HEK293 (cell line): Measurements from ENCODE around the gene CNTN2.

Experiments used
- CTCF ChIA-PET: fragments of 350-600 bp; formaldehyde crosslinking; extraction: SDS; loops from one replicate; lab custom pipeline; 2021; ENCODE audit warnings: antibody characterized with exemption; lab: Yijun Ruan, JAX
- POLR2A ChIA-PET: fragments of 300-600 bp; formaldehyde crosslinking; extraction: SDS; loops from one replicate; lab custom pipeline; 2020; ENCODE audit warnings: antibody characterized with exemption, inconsistent platforms; lab: Yijun Ruan, JAX
- H3K27ac ChIP-seq: fragments of 200-500 bp; sonication (Bioruptor generic); 2 replicates; pipeline ENCODE4 v1.5.1; 2014; ENCODE audit warnings: low read depth, low read length, control low read depth, inconsistent platforms; ENCODE audit errors: extremely low read depth
- H3K36me3 ChIP-seq, 2 experiments: fragments of 200-500 bp in 1 of 2; sonication (Bioruptor generic) in 1 of 2; 1 replicate in 1 of 2; 2 replicates in 1 of 2; pipeline ENCODE4 v1.5.1; 2014 to 2017; ENCODE audit warnings: inconsistent platforms in 2 of 2, low read length in 2 of 2; ENCODE audit not compliant: control insufficient read depth in 2 of 2, insufficient read depth in 1 of 2
- H3K4me1 ChIP-seq: fragments of 200-500 bp; sonication (Bioruptor generic); 2 replicates; pipeline ENCODE4 v1.5.1; 2014; ENCODE audit warnings: mild to moderate bottlenecking, low read length, inconsistent platforms; ENCODE audit not compliant: control insufficient read depth, insufficient read depth
- H3K4me3 ChIP-seq: 2 replicates; pipeline ENCODE4 v1.5.1; 2011; ENCODE audit warnings: low read depth, mild to moderate bottlenecking, control low read depth, low read length, moderate library complexity
- H3K9me3 ChIP-seq: fragments of 200-500 bp; sonication (Bioruptor generic); 2 replicates; pipeline ENCODE4 v1.5.1; 2014; ENCODE audit warnings: low read depth, low read length, inconsistent platforms; ENCODE audit not compliant: control insufficient read depth, insufficient read depth
- ATF2 ChIP-seq: fragments of 450-650 bp; formaldehyde crosslinking; IDR thresholded peaks from 2 replicates; pipeline ENCODE4 v1.5.1; 2016; ENCODE audit warnings: missing biosample characterization, missing genetic modification characterization, low read depth
- BCL11A ChIP-seq: fragments of 450-650 bp; formaldehyde crosslinking; IDR thresholded peaks from 2 replicates; pipeline ENCODE4 v1.5.1; 2016; ENCODE audit warnings: low read depth, missing biosample characterization, missing genetic modification characterization
- EGR2 ChIP-seq: fragments of 450-650 bp; formaldehyde crosslinking; IDR thresholded peaks from 2 replicates; pipeline ENCODE4 v1.5.1; 2016; ENCODE audit warnings: low read depth, missing biosample characterization, missing genetic modification characterization
- PATZ1 ChIP-seq: fragments of 450-650 bp; formaldehyde crosslinking; IDR thresholded peaks from 2 replicates; pipeline ENCODE4 v1.5.1; 2016; ENCODE audit warnings: missing biosample characterization, missing genetic modification characterization
- TRIM28 ChIP-seq: IDR thresholded peaks from 2 replicates; pipeline ENCODE4 v1.6.1; 2011; ENCODE audit warnings: low read length, control low read depth, borderline replicate concordance
- YY1 ChIP-seq: fragments of 450-650 bp; formaldehyde crosslinking; IDR thresholded peaks from 2 replicates; pipeline ENCODE4 v1.5.1; 2018; ENCODE audit warnings: missing biosample characterization, missing genetic modification characterization
- ZBTB26 ChIP-seq: fragments of 450-650 bp; formaldehyde crosslinking; optimal IDR thresholded peaks from 2 replicates; pipeline ENCODE3; 2016; ENCODE audit warnings: missing biosample characterization, mild to moderate bottlenecking, missing genetic modification characterization
- ZBTB49 ChIP-seq: fragments of 450-650 bp; formaldehyde crosslinking; IDR thresholded peaks from 2 replicates; pipeline ENCODE4 v1.5.1; 2016; ENCODE audit warnings: missing biosample characterization, missing genetic modification characterization, low read depth
- ZNF114 ChIP-seq: fragments of 450-650 bp; formaldehyde crosslinking; IDR thresholded peaks from 2 replicates; pipeline ENCODE4 v1.5.0; 2017; ENCODE audit warnings: missing biosample characterization, missing genetic modification characterization
- ZNF18 ChIP-seq: fragments of 450-650 bp; formaldehyde crosslinking; IDR thresholded peaks from 2 replicates; pipeline ENCODE4 v1.5.1; 2016; ENCODE audit warnings: missing biosample characterization, missing genetic modification characterization
- ZNF404 ChIP-seq: fragments of 450-650 bp; formaldehyde crosslinking; IDR thresholded peaks from 2 replicates; pipeline ENCODE4 v1.5.1; 2017; ENCODE audit warnings: missing biosample characterization, missing genetic modification characterization
- ZNF785 ChIP-seq: fragments of 450-650 bp; formaldehyde crosslinking; IDR thresholded peaks from 2 replicates; pipeline ENCODE4 v1.5.1; 2016; ENCODE audit warnings: missing biosample characterization, missing genetic modification characterization
- ZSCAN16 ChIP-seq: fragments of 450-650 bp; formaldehyde crosslinking; IDR thresholded peaks from 2 replicates; pipeline ENCODE4 v1.5.1; 2016; ENCODE audit warnings: missing biosample characterization, missing genetic modification characterization
- ZSCAN5A ChIP-seq: fragments of 450-650 bp; formaldehyde crosslinking; IDR thresholded peaks from 2 replicates; pipeline ENCODE4 v1.5.1; 2016; ENCODE audit warnings: missing biosample characterization, missing genetic modification characterization

The CNTN2 gene

GRCh38 chr1:205047764-205048231 lies 4.8 kb downstream of the CNTN2 start:
- H3K4me3 ChIP-seq: no peak overlapping the region
- TF ChIP-seq EGR2 (tag by site-specific recombination): peak; percentile 33; the same call in 1 of the 2 replicates
- TF ChIP-seq ZNF785: no peak
- no peak for TF ChIP-seq ZNF18
- no peak for TF ChIP-seq PATZ1 (tag by site-specific recombination)
- CTCF ChIA-PET: interaction anchor here (4.3 kb wide), 1 partner anchor 14 kb away, joined by 34 read pairs; no protein-coding TSS in a partner anchor

GRCh38 chr1:205048382-205048781 lies 5.4 kb downstream of the CNTN2 start:
- no peaks in the 10 kb centered on the region for H3K9me3 ChIP-seq
- no peak overlapping the region for H3K4me3 ChIP-seq
- POLR2A ChIA-PET: no interaction called here
- no peak overlapping the region for H3K27ac ChIP-seq
- TF ChIP-seq ZSCAN16 (tag by site-specific recombination) (no peak), ATF2 (tag by site-specific recombination) (no peak), BCL11A (tag by site-specific recombination) (no peak), ZBTB26 (tag by site-specific recombination) (no peak), ZBTB49 (tag by site-specific recombination) (no peak), TRIM28 (no peak), ZSCAN5A (no peak), YY1 (tag by site-specific recombination) (no peak), ZNF404 (tag by site-specific recombination) (no peak), ZNF114 (tag by site-specific recombination) (no peak)
- no peaks in the 10 kb centered on the region for H3K36me3 ChIP-seq
- CTCF ChIA-PET: interaction anchor here (0.7 to 4.3 kb wide), 4 partner anchors 14 to 241 kb away, joined by 3 to 34 read pairs (median 7); no protein-coding TSS in a partner anchor
- H3K4me1 ChIP-seq: no peaks in the 10 kb centered on the region

More at GRCh38 chr1:205047764-205048231, 4.8 kb downstream of the CNTN2 start:
- Histone ChIP-seq H3K36me3 (no peaks in the 10 kb centered on the region), H3K9me3 (no peaks in the 10 kb centered on the region), H3K4me1 (no peaks in the 10 kb centered on the region), H3K27ac (no peak overlapping the region)
- POLR2A ChIA-PET: no interaction called here
